Neutrophil (primary cell): ENCODE results near the gene MBOAT1.

Source experiments
- H3K27ac ChIP-seq: fragments of 200-600 bp; sonication (generic); 2 replicates; pipeline ENCODE4 v1.5.1; 2016; ENCODE audit warnings: mild to moderate bottlenecking, moderate library complexity
- H3K27me3 ChIP-seq: fragments of 200-600 bp; sonication (generic); 2 replicates; pipeline ENCODE4 v1.6.0; 2016; ENCODE audit warnings: mild to moderate bottlenecking
- H3K36me3 ChIP-seq: fragments of 200-600 bp; sonication (generic); 2 replicates; pipeline ENCODE4 v1.5.1; 2017
- H3K4me1 ChIP-seq, 2 experiments: fragments of 200-600 bp in 1 of 2; sonication (generic) in 1 of 2; 1 replicate in 1 of 2; 2 replicates in 1 of 2; pipeline versions ENCODE4 v1.5.1 to v1.6.1; 2013 to 2016; ENCODE audit warnings: low read depth in 1 of 2, low read length in 1 of 2, mild to moderate bottlenecking in 1 of 2, moderate library complexity in 1 of 2; ENCODE audit not compliant: control insufficient read depth in 1 of 2, insufficient read depth in 1 of 2
- H3K4me3 ChIP-seq, 2 experiments: fragments of 200-600 bp in 1 of 2; sonication (generic) in 1 of 2; 1 replicate in 1 of 2; 2 replicates in 1 of 2; pipeline ENCODE4 v1.5.1; 2013 to 2016; ENCODE audit warnings: low read depth in 1 of 2, low read length in 1 of 2, mild to moderate bottlenecking in 1 of 2, moderate library complexity in 1 of 2
- H3K9me3 ChIP-seq: fragments of 200-600 bp; sonication (generic); 2 replicates; pipeline ENCODE4 v1.5.1; 2016
- TF ChIP-seq, protein P1 (sequence below): fragments of 200-600 bp; sonication (generic); IDR thresholded peaks from 2 replicates; pipeline ENCODE4 v1.5.1; 2016; ENCODE audit warnings: antibody characterized with exemption

The MBOAT1 gene

DNA sequence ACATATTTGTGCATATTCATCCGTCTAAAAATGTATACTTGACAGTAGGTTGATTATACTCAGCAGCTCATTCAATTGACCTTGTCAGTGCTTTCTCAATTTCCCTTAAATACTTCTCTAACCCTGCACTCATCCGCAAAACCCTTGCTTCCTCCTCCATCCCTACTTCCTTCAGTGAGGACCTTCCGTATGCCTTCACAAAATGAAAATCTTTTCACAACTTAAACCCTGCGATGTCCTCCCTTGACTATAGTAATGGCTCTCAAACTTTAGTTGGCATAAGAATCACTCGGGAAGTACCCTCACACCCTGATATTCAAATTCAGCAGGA is 5.2 kb downstream of the MBOAT1 start:
- H3K36me3 ChIP-seq = no peaks in the 10 kb centered on the region
- peaks cover 83 to 91% of the 10 kb centered on the region in 2 experiments for H3K4me1 ChIP-seq
- H3K27me3 ChIP-seq = no peaks in the 10 kb centered on the region
- TF ChIP-seq, protein P1, sequence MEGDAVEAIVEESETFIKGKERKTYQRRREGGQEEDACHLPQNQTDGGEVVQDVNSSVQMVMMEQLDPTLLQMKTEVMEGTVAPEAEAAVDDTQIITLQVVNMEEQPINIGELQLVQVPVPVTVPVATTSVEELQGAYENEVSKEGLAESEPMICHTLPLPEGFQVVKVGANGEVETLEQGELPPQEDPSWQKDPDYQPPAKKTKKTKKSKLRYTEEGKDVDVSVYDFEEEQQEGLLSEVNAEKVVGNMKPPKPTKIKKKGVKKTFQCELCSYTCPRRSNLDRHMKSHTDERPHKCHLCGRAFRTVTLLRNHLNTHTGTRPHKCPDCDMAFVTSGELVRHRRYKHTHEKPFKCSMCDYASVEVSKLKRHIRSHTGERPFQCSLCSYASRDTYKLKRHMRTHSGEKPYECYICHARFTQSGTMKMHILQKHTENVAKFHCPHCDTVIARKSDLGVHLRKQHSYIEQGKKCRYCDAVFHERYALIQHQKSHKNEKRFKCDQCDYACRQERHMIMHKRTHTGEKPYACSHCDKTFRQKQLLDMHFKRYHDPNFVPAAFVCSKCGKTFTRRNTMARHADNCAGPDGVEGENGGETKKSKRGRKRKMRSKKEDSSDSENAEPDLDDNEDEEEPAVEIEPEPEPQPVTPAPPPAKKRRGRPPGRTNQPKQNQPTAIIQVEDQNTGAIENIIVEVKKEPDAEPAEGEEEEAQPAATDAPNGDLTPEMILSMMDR = no peak
- peak overlapping the region; percentile 92 for H3K27ac ChIP-seq
- H3K4me3 ChIP-seq = peak overlapping the region; percentile 59 to 62
- H3K9me3 ChIP-seq = no peaks in the 10 kb centered on the region

DNA sequence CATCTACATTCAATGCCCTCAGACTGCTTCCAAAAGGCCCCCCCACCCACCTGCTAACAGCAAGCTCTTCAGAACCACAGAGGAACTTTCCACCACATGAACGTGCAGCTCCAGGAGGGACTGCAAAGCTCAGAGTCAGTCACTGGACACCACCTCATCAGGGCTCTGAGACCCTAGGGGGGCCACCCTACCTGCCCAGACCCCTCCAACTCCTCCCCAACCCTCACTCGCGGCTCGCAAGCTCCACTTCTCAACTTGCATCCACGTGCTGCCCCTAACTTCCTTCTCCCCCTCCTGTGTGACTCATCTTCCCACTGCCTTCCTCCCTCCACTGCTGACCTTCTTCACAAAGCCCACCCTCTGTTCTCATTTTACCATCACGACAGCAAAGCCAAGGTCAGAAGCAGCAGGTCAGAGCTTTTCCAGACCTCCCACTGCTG is 6.5 kb downstream of the MBOAT1 start:
- Histone ChIP-seq H3K9me3 (no peaks in the 10 kb centered on the region), H3K4me3 (peak overlapping the region; percentile 59 to 62), H3K36me3 (no peaks in the 10 kb centered on the region), H3K27ac (peak overlapping the region; percentile 92), H3K4me1 (peaks cover 87 to 96% of the 10 kb centered on the region in 2 experiments), H3K27me3 (no peaks in the 10 kb centered on the region)
- TF ChIP-seq, protein P1 = no peak

DNA sequence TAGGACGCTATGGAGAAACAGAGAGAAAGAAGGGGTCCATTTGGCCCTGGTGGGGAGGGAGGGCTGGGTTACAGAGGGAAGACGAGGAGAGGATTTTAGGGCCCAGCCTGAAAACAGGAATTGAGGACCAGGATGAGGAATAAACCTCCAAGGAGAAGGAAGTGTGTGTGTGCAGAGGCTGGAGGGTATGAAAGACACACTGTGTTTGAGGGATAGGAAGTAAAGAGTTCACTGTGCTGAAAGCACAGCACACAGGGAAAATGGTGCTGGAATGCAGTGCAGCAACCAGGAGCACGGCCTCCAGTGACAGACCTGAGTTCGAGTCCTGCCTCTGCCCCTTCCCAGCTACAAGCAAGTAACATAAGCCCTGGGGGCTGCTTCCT is 7.8 kb downstream of the MBOAT1 start:
- peak overlapping the region; percentile 6 to 62 for H3K4me3 ChIP-seq
- peak overlapping the region; percentile 92 for H3K27ac ChIP-seq
- H3K9me3 ChIP-seq = no peaks in the 10 kb centered on the region
- no peaks in the 10 kb centered on the region for H3K27me3 ChIP-seq
- no peaks in the 10 kb centered on the region for H3K36me3 ChIP-seq
- H3K4me1 ChIP-seq = peaks cover 82 to 94% of the 10 kb centered on the region in 2 experiments
- TF ChIP-seq, protein P1 = no peak

DNA sequence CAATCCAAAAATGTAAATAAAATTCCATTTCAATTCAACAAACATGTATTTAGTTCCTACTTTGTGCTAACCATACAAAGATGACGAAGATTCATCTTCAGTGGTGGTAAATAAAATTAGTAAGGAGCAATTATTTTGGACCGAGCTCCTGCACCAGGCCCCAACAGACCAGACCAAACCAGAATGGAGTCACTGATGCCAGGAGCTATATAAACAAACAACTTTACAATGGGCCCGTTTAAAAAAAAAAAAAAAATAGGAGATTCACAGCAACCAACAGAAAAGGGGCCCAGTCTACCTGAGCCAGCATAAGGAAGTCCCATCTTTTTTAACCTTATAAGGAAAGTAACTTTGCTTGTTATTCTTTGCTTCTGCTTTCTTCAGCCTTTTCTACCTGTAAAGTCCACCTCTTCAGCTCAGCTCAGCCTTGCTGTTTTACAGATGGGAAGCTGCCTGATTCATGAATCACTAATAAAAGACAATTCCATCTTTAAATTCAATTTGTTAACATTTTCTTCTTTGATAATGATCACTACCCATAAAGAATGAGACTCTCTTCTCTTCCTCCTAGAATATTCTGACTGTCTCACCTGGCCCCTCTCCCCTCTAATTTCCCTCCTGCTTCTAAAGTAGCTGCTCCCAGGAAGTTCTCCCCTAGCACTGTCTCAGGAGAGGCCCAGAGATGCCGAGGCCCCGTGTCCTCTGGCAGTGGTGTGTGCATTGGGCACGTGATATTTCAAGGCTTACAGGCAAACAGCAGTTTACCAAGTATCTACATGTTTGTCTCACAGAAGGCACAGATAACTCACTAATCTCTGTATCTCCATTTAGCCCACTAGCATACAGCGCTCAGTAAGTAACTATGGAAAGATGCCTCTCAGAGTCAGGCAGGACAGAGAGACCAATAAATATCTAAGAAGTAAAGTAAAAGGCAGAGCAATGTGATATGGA is 8.4 kb downstream of the MBOAT1 start:
- peaks cover 78 to 91% of the 10 kb centered on the region in 2 experiments for H3K4me1 ChIP-seq
- H3K36me3 ChIP-seq = no peaks in the 10 kb centered on the region
- H3K4me3 ChIP-seq = peak overlapping the region in 1 of 2 experiments; percentile 62
- no peaks in the 10 kb centered on the region for H3K9me3 ChIP-seq
- no peaks in the 10 kb centered on the region for H3K27me3 ChIP-seq
- peak overlapping the region; percentile 92 for H3K27ac ChIP-seq
- TF ChIP-seq, protein P1 = no peak

DNA sequence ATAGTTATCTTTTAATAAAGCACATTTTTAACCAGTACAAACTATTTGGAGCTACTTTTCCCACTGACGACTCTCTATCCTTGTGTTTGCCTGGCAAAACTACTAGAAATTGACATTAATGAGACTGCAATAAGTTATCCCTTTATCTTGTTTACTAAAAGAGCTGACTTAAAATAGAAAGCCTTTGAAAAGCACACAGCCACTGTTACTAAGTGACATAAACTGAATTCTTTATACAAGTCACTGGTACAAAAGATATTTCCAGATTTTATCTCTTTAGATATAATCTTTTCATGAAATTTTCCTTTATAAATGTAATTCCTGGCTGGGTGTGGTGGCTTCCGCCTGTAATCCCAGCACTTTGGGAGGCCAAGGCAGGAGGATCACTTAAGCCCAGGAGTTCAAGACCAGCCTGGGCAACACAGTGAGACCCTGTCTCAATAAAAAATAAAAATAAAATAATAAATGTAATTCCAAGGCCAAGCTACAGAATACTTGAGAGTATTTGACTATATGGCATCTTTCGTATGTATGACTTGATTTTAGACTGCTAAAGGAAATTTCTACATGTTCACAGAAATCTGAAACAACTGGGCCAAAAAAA is 9.5 kb downstream of the MBOAT1 start:
- no peaks in the 10 kb centered on the region for H3K27me3 ChIP-seq
- H3K4me1 ChIP-seq = peaks cover 81 to 83% of the 10 kb centered on the region in 2 experiments
- TF ChIP-seq, protein P1 = no peak
- peak overlapping the region; percentile 92 for H3K27ac ChIP-seq
- no peaks in the 10 kb centered on the region for H3K9me3 ChIP-seq
- H3K36me3 ChIP-seq = no peaks in the 10 kb centered on the region
- no peak overlapping the region for H3K4me3 ChIP-seq
